ENCODE data around the gene TFF3.

- TF ChIP-seq CTCF (IDR thresholded peaks at IDR 0.05 in 8 of 11, conservative IDR thresholded peaks at IDR 0.05 in 3 of 11) (no peak), POLR2AphosphoS5 (IDR thresholded peaks at IDR 0.05) (no peak), POLR2A (IDR thresholded peaks at IDR 0.05) (no peak)
These were observed 6.1 kb downstream of the TFF3 start for GRCh38 chr21:42308914-42309752.

All from spleen (tissue), 7 donors.